GM08714 (cell line): ENCODE results near the gene PTGFRN.
"Not testable (repeated sequence)": the region's sequence is repeated elsewhere in the genome, so short reads cannot be mapped to it uniquely, and the experiment has no call there.

Experiments used
- H3K4me3 ChIP-seq: fragments of 200-500 bp; sonication (Bioruptor generic); 2 replicates; pipeline ENCODE4 v1.5.1; 2014; ENCODE audit warnings: mild to moderate bottlenecking, low read length, inconsistent platforms
- ZNF274 ChIP-seq: IDR thresholded peaks from 2 replicates; pipeline ENCODE4 v1.6.1; 2012; ENCODE audit warnings: mild to moderate bottlenecking, low read depth, low read length

The PTGFRN gene

GRCh38 chr1:116950517-116951199, 40.9 kb downstream of the PTGFRN start:
- TF ChIP-seq ZNF274 = no peak
- no peak overlapping the region for H3K4me3 ChIP-seq

- no peak overlapping the region for H3K4me3 ChIP-seq
- no peak for TF ChIP-seq ZNF274
Measured at GRCh38 chr1:116951200-116951935, 41.7 kb downstream of the PTGFRN start.

- TF ChIP-seq ZNF274 = no peak
- no peak overlapping the region for H3K4me3 ChIP-seq
Measured at GRCh38 chr1:116952738-116953275, 43.1 kb downstream of the PTGFRN start.

GRCh38 chr1:116954440-116954839, 44.7 kb downstream of the PTGFRN start:
- TF ChIP-seq ZNF274 = no peak
- H3K4me3 ChIP-seq = no peak overlapping the region

GRCh38 chr1:116956378-116956777, 46.7 kb downstream of the PTGFRN start:
- H3K4me3 ChIP-seq = no peak overlapping the region
- no peak for TF ChIP-seq ZNF274

GRCh38 chr1:116957646-116958045, 47.9 kb downstream of the PTGFRN start:
- no peak overlapping the region for H3K4me3 ChIP-seq
- no peak for TF ChIP-seq ZNF274

- TF ChIP-seq ZNF274 = no peak
- H3K4me3 ChIP-seq = no peak overlapping the region
Measured at GRCh38 chr1:116958110-116958509, 48.4 kb downstream of the PTGFRN start.

GRCh38 chr1:116958977-116959376, 49.3 kb downstream of the PTGFRN start:
- no peak for TF ChIP-seq ZNF274
- H3K4me3 ChIP-seq = no peak overlapping the region

GRCh38 chr1:116961606-116962005, 51.9 kb downstream of the PTGFRN start:
- no peak overlapping the region for H3K4me3 ChIP-seq
- TF ChIP-seq ZNF274 = no peak

- H3K4me3 ChIP-seq = no peak overlapping the region
- TF ChIP-seq ZNF274 = no peak
Measured at GRCh38 chr1:116962987-116963639, 53.4 kb downstream of the PTGFRN start.

GRCh38 chr1:116966791-116967190, 57.1 kb downstream of the PTGFRN start:
- TF ChIP-seq ZNF274 = no peak
- no peak overlapping the region for H3K4me3 ChIP-seq

GRCh38 chr1:116968724-116969123, 59.0 kb downstream of the PTGFRN start:
- H3K4me3 ChIP-seq = no peak overlapping the region
- TF ChIP-seq ZNF274 = no peak

- TF ChIP-seq ZNF274 = no peak
- H3K4me3 ChIP-seq = no peak overlapping the region
Measured at GRCh38 chr1:116971258-116971860, 61.6 kb downstream of the PTGFRN start.

- no peak for TF ChIP-seq ZNF274
- no peak overlapping the region for H3K4me3 ChIP-seq
Measured at GRCh38 chr1:116971965-116972673, 62.4 kb downstream of the PTGFRN start.

GRCh38 chr1:116972674-116973030, 62.9 kb downstream of the PTGFRN start:
- no peak for TF ChIP-seq ZNF274
- no peak overlapping the region for H3K4me3 ChIP-seq

- H3K4me3 ChIP-seq = not testable (repeated sequence)
Measured at GRCh38 chr1:116980309-116980708, 70.6 kb downstream of the PTGFRN start.
